Ovary (tissue), 9 donors: Measurements from ENCODE around the gene ENTPD1. TPM values are rescaled to one million over a fixed set of nuclear protein-coding genes. Genes with fewer than 3 reads are reported as not detected.
"Not testable (repeated sequence)": the region's sequence is repeated elsewhere in the genome, so short reads cannot be mapped to it uniquely, and the experiment has no call there.

Source experiments
- DNase-seq, 5 donors: peaks; one replicate each; pipeline ENCODE4 v3.0.0-alpha.2; 2019 to 2020
- H3K27ac ChIP-seq, 2 donors: fragments of 200-600 bp; one replicate each; pipeline versions ENCODE4 v1.5.1 to v1.8.0; 2019 to 2022
- H3K27me3 ChIP-seq: fragments of 200-600 bp; one replicate; pipeline ENCODE4 v1.8.0; 2022
- H3K36me3 ChIP-seq: fragments of 200-600 bp; sonication (generic); one replicate; pipeline ENCODE4 v1.5.1; 2019
- H3K4me1 ChIP-seq: one replicate; pipeline ENCODE4 v1.8.1; 2013; ENCODE audit warnings: mild to moderate bottlenecking, moderate library complexity; ENCODE audit not compliant: insufficient read depth
- H3K4me3 ChIP-seq: fragments of 200-600 bp; sonication (generic); one replicate; pipeline ENCODE4 v1.5.1; 2017
- H3K9me3 ChIP-seq, 2 donors: fragments of 200-600 bp in 1 of 2; sonication (generic) in 1 of 2; one replicate each; pipeline versions ENCODE4 v1.5.1 to v1.8.1; 2013 to 2019; ENCODE audit warnings: mild to moderate bottlenecking in 1 of 2, moderate library complexity in 1 of 2
- CTCF ChIP-seq, 3 donors: fragments of 450-650 bp in 2 of 3; fragments of 200-600 bp in 1 of 3; IDR thresholded peaks; one replicate each; pipeline versions ENCODE4 v1.5.1 to v1.8.0; 2016 to 2022; ENCODE audit warnings: antibody characterized with exemption in 3 of 3, mild to moderate bottlenecking in 1 of 3
- EP300 ChIP-seq: sonication (generic); formaldehyde crosslinking; IDR thresholded peaks from one replicate; pipeline ENCODE4 v1.6.1; 2017; ENCODE audit warnings: antibody characterized with exemption
- POLR2A ChIP-seq: fragments of 450-650 bp; IDR thresholded peaks from one replicate; pipeline ENCODE4 v1.6.1; 2017; ENCODE audit warnings: antibody characterized with exemption, mild to moderate bottlenecking, moderate library complexity
- WGBS, 3 donors: extraction: QIAGEN DNeasy Blood & Tissue Kit in 1 of 3; methylation state at CpG; one replicate each; pipeline versions ENCODE4 v1.1.5 to v1.1.7; 2013 to 2017; 5-methylcytosine and 5-hydroxymethylcytosine counted together
- intact Hi-C, 4 donors: fragments of 100-400 bp; cut with DNase I; formaldehyde crosslinking; loops; one replicate each; pipeline versions ENCODE4 v1.11.0 to v1.15.1; 2022 to 2023
- polyA plus RNA-seq, 2 donors: library from polyadenylated mRNA; stranded (reverse); fragments of 200-250 nt in 1 of 2; fragments of 350-450 nt in 1 of 2; fragmentation: Illumina TruSeq in 1 of 2; extraction: RNeasy Lipid Tissue Mini Kit (QIAGEN cat#74804) in 1 of 2; gene quantifications; one replicate each; pipeline ENCODE4 v1.2.3, GENCODE V29; 2013 to 2014
- total RNA-seq, 7 donors: library from RNA; depleted of rRNA in 2 of 7; stranded (reverse); fragments of >200 nt in 2 of 7; fragmentation: NEBNext Ultra II Directional in 3 of 7; extraction: Animal tissue kit (Norgen Biotek cat#: 25700) in 3 of 7; gene quantifications; one replicate each; pipeline versions ENCODE4 v1.1.0 to v1.2.4, GENCODE V29; 2016 to 2023
- donor health status: DM: no; HTN: no; CAD: no; lungs with moderate emphysema.
- donor health status: DM: no; HTN: no; CAD: no.
- donor health status: Bipolar disorder and iron deficiency.
- donor health status: DM: yes; HTN: yes; CAD: no.
- donor health status: DM: no; HTN: no; CAD: no.
- donor health status: DM: yes; HTN: yes; CAD: no.

Gene ENTPD1
- total and polyA plus RNA-seq, 9 donors = 3.0 to 51.5 (median 8.1) TPM

DNA sequence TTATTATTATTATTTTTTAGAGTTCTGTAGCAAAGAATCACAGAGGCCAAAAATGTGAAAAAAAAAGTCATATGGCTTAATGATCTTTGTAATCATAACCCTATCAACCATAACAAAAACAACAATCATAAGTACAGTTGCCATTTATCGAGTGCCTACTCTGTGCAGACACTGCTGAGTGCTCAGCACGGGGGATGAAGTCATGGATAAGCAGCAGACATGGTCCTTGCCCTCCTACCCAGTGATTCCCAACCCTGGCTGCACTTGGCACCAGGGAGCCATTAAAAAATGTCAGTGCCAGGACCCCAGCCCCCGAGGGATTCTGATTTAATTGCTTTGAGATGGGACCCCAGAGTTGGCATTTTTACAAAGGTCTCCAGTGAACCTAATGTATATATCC, 38.2 kb downstream of the ENTPD1 start:
- no peak overlapping the region for H3K27ac ChIP-seq
- no peaks in the 10 kb centered on the region for H3K27me3 ChIP-seq
- H3K36me3 ChIP-seq = no peaks in the 10 kb centered on the region
- no peak for DNase-seq
- no peaks in the 10 kb centered on the region for H3K4me1 ChIP-seq
- intact Hi-C loops = no loop called here
- H3K9me3 ChIP-seq = no peaks in the 10 kb centered on the region
- H3K4me3 ChIP-seq = no peak overlapping the region
- no peak for TF ChIP-seq EP300
- TF ChIP-seq POLR2A = no peak
- no peak for TF ChIP-seq CTCF (IDR thresholded peaks at IDR 0.05)
- WGBS, 3 donors = 72 to 81% (median 75%) methylated on average over 3 of the region's 3 CpGs

DNA sequence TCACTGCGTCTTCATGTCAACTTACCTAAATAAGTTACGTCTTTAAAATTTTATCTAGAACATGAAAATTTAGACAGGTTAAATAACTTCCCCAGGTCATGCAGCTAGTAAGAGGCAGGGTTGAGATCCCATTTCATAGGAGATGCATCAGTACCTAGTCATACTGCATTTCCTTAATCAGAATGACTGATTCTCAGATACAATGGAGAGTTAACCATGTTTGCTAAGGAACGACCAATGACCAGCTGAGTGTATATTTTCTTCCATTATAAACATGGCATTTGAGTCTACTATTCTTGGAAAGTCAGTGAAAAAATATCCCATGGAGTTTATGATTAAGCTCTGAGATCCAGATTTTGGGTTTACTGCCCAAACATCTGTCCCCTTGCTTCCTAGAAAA, 39.6 kb downstream of the ENTPD1 start:
- TF ChIP-seq POLR2A (no peak), CTCF (IDR thresholded peaks at IDR 0.05) (no peak), EP300 (no peak)
- Histone ChIP-seq H3K4me1 (no peaks in the 10 kb centered on the region), H3K4me3 (no peak overlapping the region), H3K27me3 (no peaks in the 10 kb centered on the region), H3K36me3 (no peaks in the 10 kb centered on the region), H3K27ac (no peak overlapping the region), H3K9me3 (no peaks in the 10 kb centered on the region)
- WGBS, 3 donors = 79 to 89% (median 83%) methylated on average over 3 of the region's 3 CpGs
- intact Hi-C loops = no loop called here
- DNase-seq = no peak

DNA sequence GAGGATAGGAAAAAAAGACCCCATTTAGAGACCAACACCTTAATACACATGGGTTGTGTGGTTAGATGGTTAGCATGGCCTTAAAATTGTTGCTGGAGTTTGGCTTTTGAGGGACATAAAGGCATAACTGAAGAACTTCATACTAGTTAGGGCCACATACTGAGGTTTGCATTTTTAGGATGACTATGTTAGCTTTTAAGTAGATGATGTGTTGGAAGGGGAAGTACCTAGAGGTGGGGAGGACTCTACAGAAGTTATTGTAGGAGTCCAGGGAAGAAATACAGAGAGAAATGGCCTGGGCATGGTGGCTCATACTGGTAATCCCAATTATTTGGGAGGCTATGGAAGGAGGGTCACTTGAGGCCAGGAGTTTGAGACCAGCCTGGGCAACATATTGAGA, 40.5 kb downstream of the ENTPD1 start:
- TF ChIP-seq EP300 = no peak
- TF ChIP-seq POLR2A = no peak
- TF ChIP-seq CTCF (IDR thresholded peaks at IDR 0.05) = no peak
- Histone ChIP-seq H3K4me1 (no peaks in the 10 kb centered on the region), H3K4me3 (no peak overlapping the region), H3K36me3 (no peaks in the 10 kb centered on the region), H3K27me3 (no peaks in the 10 kb centered on the region), H3K27ac (no peak overlapping the region), H3K9me3 (no peaks in the 10 kb centered on the region)
- intact Hi-C loops = no loop called here
- no peak for DNase-seq

DNA sequence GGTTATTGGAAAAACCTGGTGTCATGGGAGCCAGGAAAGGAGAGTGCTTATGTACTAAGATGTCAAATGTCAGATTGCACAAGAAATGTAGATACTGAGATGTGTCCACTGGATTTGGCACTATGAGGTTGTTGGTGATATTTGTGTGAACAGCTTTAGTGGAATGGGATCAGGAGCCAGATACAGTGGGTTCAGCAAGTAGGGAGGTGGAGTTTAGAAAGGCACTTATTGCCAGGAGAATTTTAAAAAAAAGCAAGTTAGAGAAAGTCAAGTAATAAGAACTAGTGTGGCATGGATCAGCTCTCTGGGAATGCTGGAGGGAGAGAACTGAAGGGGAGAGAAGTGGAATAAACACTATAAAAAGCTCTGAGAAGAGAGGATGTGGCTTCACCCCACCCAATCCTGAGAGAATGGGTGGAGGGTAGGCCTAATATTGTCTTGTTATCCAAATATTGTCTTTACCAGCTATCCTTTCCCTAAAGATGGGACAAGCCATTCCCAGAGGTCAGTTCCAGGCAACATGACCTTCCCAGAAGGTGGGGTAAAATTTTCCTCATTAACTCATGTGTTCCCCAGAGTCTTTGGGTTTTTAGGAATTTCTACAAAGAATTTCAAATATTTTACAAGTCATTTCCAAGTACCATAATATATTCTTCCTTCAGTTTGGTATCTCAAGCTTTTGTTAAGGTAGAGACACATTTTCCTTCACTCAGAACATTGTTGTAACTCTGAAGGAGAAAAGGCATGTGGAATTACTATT, 42.3 kb downstream of the ENTPD1 start:
- Histone ChIP-seq H3K9me3 (no peaks in the 10 kb centered on the region), H3K4me3 (no peak overlapping the region), H3K27ac (no peak overlapping the region), H3K4me1 (no peaks in the 10 kb centered on the region), H3K27me3 (no peaks in the 10 kb centered on the region), H3K36me3 (no peaks in the 10 kb centered on the region)
- no peak for DNase-seq
- TF ChIP-seq POLR2A (no peak), CTCF (IDR thresholded peaks at IDR 0.05) (no peak)
- intact Hi-C loops = no loop called here

DNA sequence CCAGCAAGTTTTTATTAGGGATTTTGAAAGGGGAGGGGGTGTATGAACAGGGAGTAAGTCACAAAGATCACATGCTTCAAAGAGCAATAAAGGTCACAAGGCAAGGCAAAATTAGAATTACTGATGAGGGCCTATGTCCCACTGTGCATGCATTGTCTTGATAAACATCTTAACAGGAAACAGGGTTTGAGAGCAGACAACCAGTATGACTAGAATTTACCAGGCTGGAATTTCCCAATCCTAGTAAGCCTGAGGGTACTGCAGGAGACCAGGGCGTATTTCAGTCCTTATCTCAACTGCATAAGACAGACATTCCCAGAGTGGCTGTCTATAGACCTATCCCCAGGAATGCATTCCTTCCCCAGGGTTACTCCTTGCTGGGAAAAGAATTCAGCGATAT, 44.3 kb downstream of the ENTPD1 start:
- H3K4me1 ChIP-seq, intact Hi-C loops, H3K36me3 ChIP-seq, H3K27ac ChIP-seq, H3K4me3 ChIP-seq, H3K9me3 ChIP-seq, DNase-seq, H3K27me3 ChIP-seq: not testable (repeated sequence)
- 64 to 79% (median 65%) methylated on average over 2 of the region's 2 CpGs for WGBS, 3 donors

- intact Hi-C loops, H3K9me3 ChIP-seq, H3K4me1 ChIP-seq, H3K4me3 ChIP-seq, H3K27me3 ChIP-seq, H3K27ac ChIP-seq, H3K36me3 ChIP-seq, DNase-seq: not testable (repeated sequence)
- 62 to 78% (median 74%) methylated on average over 11 of the region's 11 CpGs for WGBS, 3 donors
These were observed 50.9 kb downstream of the ENTPD1 start for GRCh38 chr10:95806687-95807380.

DNA sequence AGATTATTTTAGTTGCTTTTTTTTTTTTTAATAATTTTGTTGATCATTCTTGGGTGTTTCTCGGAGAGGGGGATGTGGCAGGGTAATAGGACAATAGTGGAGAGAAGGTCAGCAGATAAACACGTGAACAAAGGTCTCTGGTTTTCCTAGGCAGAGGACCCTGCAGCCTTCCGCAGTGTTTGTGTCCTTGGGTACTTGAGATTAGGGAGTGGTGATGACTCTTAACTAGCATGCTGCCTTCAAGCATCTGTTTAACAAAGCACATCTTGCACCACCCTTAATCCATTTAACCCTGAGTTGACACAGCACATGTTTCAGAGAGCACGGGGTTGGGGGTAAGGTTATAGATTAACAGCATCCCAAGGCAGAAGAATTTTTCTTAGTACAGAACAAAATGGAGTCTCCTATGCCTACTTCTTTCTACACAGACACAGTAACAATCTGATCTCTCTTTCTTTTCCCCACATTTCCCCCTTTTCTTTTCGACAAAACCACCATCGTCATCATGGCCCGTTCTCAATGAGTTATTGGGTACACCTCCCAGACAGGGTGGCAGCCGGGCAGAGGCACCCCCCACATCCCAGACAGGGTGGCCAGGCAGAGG, 52.8 kb downstream of the ENTPD1 start:
- H3K27me3 ChIP-seq, H3K27ac ChIP-seq, H3K4me1 ChIP-seq, H3K4me3 ChIP-seq, H3K36me3 ChIP-seq, intact Hi-C loops, H3K9me3 ChIP-seq, DNase-seq: not testable (repeated sequence)
- WGBS, 3 donors = 76 to 85% (median 81%) methylated on average over 7 to 8 of the region's 8 CpGs
